ENCODE results near the gene URI1. TPM values are rescaled to one million over a fixed set of nuclear protein-coding genes. Genes with fewer than 3 reads are reported as not detected.

Gene URI1
- total RNA-seq, 1 donor from 2014 or later, result 42.0 TPM

- no peak for DNase-seq (ENCODE audit: low spot score)
- TF ChIP-seq, protein P1, sequence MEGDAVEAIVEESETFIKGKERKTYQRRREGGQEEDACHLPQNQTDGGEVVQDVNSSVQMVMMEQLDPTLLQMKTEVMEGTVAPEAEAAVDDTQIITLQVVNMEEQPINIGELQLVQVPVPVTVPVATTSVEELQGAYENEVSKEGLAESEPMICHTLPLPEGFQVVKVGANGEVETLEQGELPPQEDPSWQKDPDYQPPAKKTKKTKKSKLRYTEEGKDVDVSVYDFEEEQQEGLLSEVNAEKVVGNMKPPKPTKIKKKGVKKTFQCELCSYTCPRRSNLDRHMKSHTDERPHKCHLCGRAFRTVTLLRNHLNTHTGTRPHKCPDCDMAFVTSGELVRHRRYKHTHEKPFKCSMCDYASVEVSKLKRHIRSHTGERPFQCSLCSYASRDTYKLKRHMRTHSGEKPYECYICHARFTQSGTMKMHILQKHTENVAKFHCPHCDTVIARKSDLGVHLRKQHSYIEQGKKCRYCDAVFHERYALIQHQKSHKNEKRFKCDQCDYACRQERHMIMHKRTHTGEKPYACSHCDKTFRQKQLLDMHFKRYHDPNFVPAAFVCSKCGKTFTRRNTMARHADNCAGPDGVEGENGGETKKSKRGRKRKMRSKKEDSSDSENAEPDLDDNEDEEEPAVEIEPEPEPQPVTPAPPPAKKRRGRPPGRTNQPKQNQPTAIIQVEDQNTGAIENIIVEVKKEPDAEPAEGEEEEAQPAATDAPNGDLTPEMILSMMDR (IDR thresholded peaks at IDR 0.05), result no peak
- Mint-ChIP-seq H3K4me1 (ENCODE audit: low read depth) (no peaks in the 10 kb centered on the region), H3K27ac (ENCODE audit: unreplicated experiment) (no peak overlapping the region), H3K27me3 (ENCODE audit: low read depth) (no peaks in the 10 kb centered on the region), H3K4me3 (ENCODE audit: unreplicated experiment) (no peak overlapping the region), H3K9me3 (ENCODE audit: low read depth) (peaks cover 14% of the 10 kb centered on the region), H3K36me3 (ENCODE audit: low read depth) (peaks cover 2% of the 10 kb centered on the region)
Measured at GRCh38 chr19:30053558-30053957, 111.5 kb downstream of the URI1 start.

DNA sequence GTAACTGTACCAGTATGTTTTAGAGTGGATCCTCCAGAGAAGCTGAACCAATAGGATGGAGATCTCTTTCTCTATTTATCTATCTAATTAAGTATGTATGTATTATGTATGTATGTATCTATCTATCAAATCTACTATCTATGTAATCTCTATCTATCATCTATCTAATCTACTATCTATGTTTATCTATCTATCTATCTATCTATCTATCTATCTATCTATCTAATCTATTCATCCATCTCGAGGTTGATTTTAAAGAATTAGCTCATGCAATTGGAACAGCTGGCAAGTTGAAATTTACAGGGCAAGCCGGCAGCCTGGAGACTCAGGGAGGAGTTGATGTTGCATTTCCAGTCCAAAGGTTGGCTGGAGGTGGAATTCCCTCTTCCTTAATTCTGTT lies 112.2 kb downstream of the URI1 start:
- Mint-ChIP-seq H3K27ac (ENCODE audit: unreplicated experiment) (no peak overlapping the region), H3K9me3 (ENCODE audit: low read depth) (peaks cover 14% of the 10 kb centered on the region), H3K4me3 (ENCODE audit: unreplicated experiment) (no peak overlapping the region), H3K4me1 (ENCODE audit: low read depth) (no peaks in the 10 kb centered on the region), H3K27me3 (ENCODE audit: low read depth) (no peaks in the 10 kb centered on the region), H3K36me3 (ENCODE audit: low read depth) (peaks cover 2% of the 10 kb centered on the region)
- no peak for DNase-seq (ENCODE audit: low spot score)
- TF ChIP-seq, protein P1 (IDR thresholded peaks at IDR 0.05), result no peak

DNA sequence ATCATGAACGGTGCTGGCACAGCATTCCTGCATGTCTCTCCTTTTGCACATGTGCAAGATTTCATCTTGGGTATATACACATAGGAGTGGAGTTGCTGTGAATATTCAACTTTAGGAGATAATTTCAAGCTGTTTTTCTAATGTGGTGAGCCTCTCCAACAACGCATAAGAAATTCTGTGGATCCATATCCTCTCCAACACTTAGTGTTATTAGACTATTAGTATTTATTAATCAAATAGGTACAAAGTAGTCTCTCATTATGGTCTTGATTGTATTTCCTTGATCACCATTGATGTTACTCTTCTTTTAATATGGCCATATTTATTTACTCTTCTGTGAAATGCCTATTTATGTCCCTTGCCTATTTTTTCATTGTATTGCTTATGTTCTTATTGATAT lies 114.5 kb downstream of the URI1 start:
- DNase-seq (ENCODE audit: low spot score), result no peak
- Mint-ChIP-seq H3K4me1 (ENCODE audit: low read depth) (no peaks in the 10 kb centered on the region), H3K27ac (ENCODE audit: unreplicated experiment) (no peak overlapping the region), H3K4me3 (ENCODE audit: unreplicated experiment) (no peak overlapping the region), H3K27me3 (ENCODE audit: low read depth) (peaks cover 2% of the 10 kb centered on the region), H3K36me3 (ENCODE audit: low read depth) (peaks cover 2% of the 10 kb centered on the region), H3K9me3 (ENCODE audit: low read depth) (peaks cover 14% of the 10 kb centered on the region)
- TF ChIP-seq, protein P1 (IDR thresholded peaks at IDR 0.05), result no peak

DNA sequence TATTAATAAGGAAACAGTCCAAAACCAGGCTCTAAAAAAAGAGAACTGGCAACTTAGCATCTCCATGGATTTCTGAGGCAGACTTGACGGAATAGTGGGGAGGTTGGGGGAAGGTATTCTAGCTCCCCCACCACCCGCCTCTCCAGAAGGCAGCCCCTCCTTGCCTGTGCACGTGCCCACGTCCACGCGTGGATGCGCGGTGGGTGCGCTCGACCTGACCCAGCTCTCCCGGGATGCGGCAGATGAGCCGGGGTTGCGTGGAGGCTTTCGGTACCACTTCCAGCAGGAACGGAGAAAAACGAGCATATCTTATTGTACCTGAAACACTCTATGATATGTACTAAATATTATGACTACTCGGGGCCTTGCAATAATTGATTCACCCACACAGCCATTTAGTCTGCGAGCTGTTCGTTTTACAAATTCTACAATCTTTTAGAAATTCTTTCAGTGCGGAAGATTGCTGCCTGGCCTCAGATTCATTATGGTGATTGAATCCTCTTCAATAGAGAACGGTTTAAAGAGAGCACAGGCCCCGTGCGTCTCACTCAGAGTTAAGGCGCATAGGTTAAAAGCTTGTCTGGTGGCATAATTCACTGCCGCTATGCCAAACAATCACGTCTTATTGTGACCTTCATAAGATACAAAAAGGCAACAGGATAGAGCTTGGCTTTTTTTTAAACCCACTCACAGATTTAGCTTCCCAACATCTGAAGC lies 117.9 kb downstream of the URI1 start:
- Mint-ChIP-seq H3K4me1 (ENCODE audit: low read depth) (no peaks in the 10 kb centered on the region), H3K27me3 (ENCODE audit: low read depth) (peaks cover 8% of the 10 kb centered on the region), H3K27ac (ENCODE audit: unreplicated experiment) (no peak overlapping the region), H3K4me3 (ENCODE audit: unreplicated experiment) (no peak overlapping the region), H3K36me3 (ENCODE audit: low read depth) (peaks cover 2% of the 10 kb centered on the region), H3K9me3 (ENCODE audit: low read depth) (peaks cover 14% of the 10 kb centered on the region)
- TF ChIP-seq, protein P1 (IDR thresholded peaks at IDR 0.05), result no peak
- DNase-seq (ENCODE audit: low spot score), result no peak

DNA sequence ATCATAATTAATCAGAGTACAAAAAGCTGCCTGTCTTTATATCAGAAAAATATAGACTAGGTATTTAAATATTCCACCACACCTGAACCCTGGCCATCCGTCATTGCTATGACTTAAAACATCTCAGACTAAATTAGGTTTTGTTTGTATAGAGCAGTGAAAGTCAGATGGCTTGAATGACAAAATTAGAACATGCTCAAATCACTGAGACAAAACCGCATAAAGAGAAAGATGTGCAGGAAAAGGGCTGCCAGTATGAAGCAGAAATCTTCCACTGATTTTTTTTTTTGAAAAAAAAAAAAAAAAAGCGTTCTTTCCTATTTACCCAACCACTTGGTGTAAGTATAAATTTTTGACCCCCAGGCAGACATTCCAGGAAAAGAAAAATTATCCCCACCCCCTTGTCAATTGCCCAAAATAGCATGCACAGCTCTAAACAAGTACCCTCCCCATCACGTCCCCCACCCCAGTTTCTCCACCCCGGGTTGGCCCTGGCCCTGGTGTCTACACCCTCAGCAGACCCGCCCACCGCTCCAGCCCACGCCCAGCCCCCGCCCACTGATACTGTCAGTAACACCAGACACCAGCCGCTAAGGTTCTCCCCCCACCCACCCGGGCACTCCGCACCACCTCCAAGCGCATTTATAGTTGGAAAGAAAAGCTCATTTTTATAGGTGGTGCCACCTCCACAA lies 118.6 kb downstream of the URI1 start:
- Mint-ChIP-seq H3K27ac (ENCODE audit: unreplicated experiment) (no peak overlapping the region), H3K27me3 (ENCODE audit: low read depth) (peaks cover 8% of the 10 kb centered on the region), H3K4me3 (ENCODE audit: unreplicated experiment) (no peak overlapping the region), H3K4me1 (ENCODE audit: low read depth) (no peaks in the 10 kb centered on the region), H3K9me3 (ENCODE audit: low read depth) (peaks cover 14% of the 10 kb centered on the region), H3K36me3 (ENCODE audit: low read depth) (peaks cover 2% of the 10 kb centered on the region)
- TF ChIP-seq, protein P1 (IDR thresholded peaks at IDR 0.05), result no peak
- DNase-seq (ENCODE audit: low spot score), result no peak

Data from chondrocyte (in vitro differentiated cells).